Keratinocyte (primary cell): ENCODE results near the gene NSUN3.

Experiments used
- CTCF ChIP-seq, 3 experiments: IDR thresholded peaks in 1 of 3; conservative IDR thresholded peaks in 1 of 3; optimal IDR thresholded peaks in 1 of 3; 2 replicates in 2 of 3; 3 replicates in 1 of 3; pipeline versions ENCODE3 to v1.5.1; 2011; ENCODE audit warnings: low read length in 3 of 3, mild to moderate bottlenecking in 3 of 3, moderate library complexity in 2 of 3, control low read depth in 1 of 3, inconsistent platforms in 1 of 3; ENCODE audit not compliant: insufficient read depth in 2 of 3; ENCODE audit errors: extremely low read depth in 1 of 3
- EZH2 ChIP-seq: IDR thresholded peaks from one replicate; pipeline ENCODE4 v1.6.1; 2012; ENCODE audit warnings: inconsistent platforms, mild to moderate bottlenecking, low read length, moderate library complexity

GRCh38 chr3:94024385-94024784, 38.5 kb upstream of the NSUN3 start:
- TF ChIP-seq CTCF (optimal IDR thresholded peaks at IDR 0.05 in 1 of 3, IDR thresholded peaks at IDR 0.05 in 1 of 3, conservative IDR thresholded peaks at IDR 0.05 in 1 of 3; ENCODE audit: extremely low read depth in 1 of 3, insufficient read depth in 2 of 3, low read length in 3 of 3): no peak
- TF ChIP-seq EZH2: no peak
